GM23248 (cell line): ENCODE measurements around the gene TMEM169.

Experiments used
- EZH2 ChIP-seq: fragments of 200-600 bp; sonication (generic); IDR thresholded peaks from 2 replicates; pipeline ENCODE4 v1.6.1; 2018; ENCODE audit warnings: antibody characterized with exemption, mild to moderate bottlenecking; ENCODE audit not compliant: insufficient read depth, poor library complexity, severe bottlenecking
- EZH2phosphoT487 ChIP-seq: fragments of 200-600 bp; sonication (generic); IDR thresholded peaks from 2 replicates; pipeline ENCODE4 v1.6.1; 2018; ENCODE audit warnings: antibody characterized with exemption, moderate library complexity, mild to moderate bottlenecking, low read depth; ENCODE audit not compliant: insufficient read depth

DNA sequence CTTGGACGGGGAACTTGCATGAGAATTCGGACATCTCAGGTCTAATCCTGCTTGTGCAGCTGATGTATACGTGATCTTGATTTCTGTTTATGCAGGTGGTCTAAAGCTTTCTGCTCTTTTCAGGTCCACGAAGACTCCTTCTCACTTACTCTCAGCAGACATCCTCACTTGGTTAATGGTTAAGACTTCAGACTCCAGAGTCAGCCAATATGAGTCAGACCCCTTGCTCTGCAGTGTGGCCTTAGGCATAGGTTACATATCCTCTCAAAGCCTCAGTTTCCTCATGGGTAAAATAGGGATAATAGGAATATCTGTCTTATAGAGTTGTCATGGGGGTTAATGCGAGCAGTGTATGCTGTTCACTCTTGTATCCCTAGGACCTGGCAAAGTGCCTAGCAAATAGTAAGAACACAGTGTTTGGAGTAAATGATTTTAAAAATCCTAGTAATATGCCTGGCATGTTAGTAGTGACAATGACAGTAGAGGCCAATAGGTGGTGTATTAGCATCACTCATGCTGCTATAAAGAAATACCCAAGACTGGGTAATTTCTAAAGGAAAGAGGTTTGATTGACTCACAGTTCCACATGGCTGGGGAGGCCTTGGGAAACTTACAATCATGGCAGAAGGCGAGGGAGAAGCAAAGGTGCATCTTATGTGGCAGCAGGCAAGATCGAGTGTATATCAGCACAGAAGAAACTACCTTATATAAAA lies 69.8 kb downstream of the TMEM169 start:
- no peak for TF ChIP-seq EZH2
- TF ChIP-seq EZH2phosphoT487: no peak
